H1 (cell line): ENCODE results near the gene DCBLD1. TPM values are rescaled to one million over a fixed set of nuclear protein-coding genes. Genes with fewer than 3 reads are reported as not detected.

Source experiments
- CTCF ChIA-PET: fragments of 300-600 bp; sonication (Branson Sonifier 250); formaldehyde crosslinking; loops from one replicate; lab custom pipeline; 2021; ENCODE audit not compliant: partially characterized antibody; lab: Charles Lee
- POLR2A ChIA-PET: fragments of 300-600 bp; sonication (Branson Sonifier 250); formaldehyde crosslinking; loops from one replicate; lab custom pipeline; 2021; ENCODE audit warnings: inconsistent platforms; ENCODE audit not compliant: partially characterized antibody; lab: Charles Lee
- DNase-seq, 2 experiments: peaks; one replicate each; pipeline versions ENCODE4 v3.0.0 to v3.0.0-alpha.2; 2010 to 2022; ENCODE audit warnings: low spot score in 2 of 2, low read depth in 1 of 2, mixed read lengths in 1 of 2
- FAIRE-seq: peaks from 2 replicates; lab custom pipeline; 2011; peaks lifted over from hg19 to GRCh38; lab: Jason Lieb, UNC
- H2AFZ ChIP-seq: 2 replicates; pipeline ENCODE4 v1.8.1; 2012; ENCODE audit warnings: low read length, inconsistent platforms
- H2AK5ac ChIP-seq: 2 replicates; pipeline ENCODE4 v1.6.1; 2013; ENCODE audit warnings: low read depth, low read length
- H2BK120ac ChIP-seq: replicated peaks from 2 replicates; pipeline ENCODE3; 2013; ENCODE audit warnings: low read depth, low read length, inconsistent platforms
- H2BK12ac ChIP-seq: 2 replicates; pipeline ENCODE4 v1.6.1; 2013; ENCODE audit warnings: low read depth, low read length
- H2BK15ac ChIP-seq: 2 replicates; pipeline ENCODE4 v1.6.1; 2013; ENCODE audit warnings: low read length
- H2BK20ac ChIP-seq: 2 replicates; pipeline ENCODE4 v1.6.1; 2013; ENCODE audit warnings: low read length
- H2BK5ac ChIP-seq: 2 replicates; pipeline ENCODE4 v1.6.1; 2013; ENCODE audit warnings: low read depth, low read length
- H3K14ac ChIP-seq: 2 replicates; pipeline ENCODE4 v1.6.1; 2013; ENCODE audit warnings: inconsistent platforms; ENCODE audit not compliant: insufficient read length
- H3K18ac ChIP-seq: 2 replicates; pipeline ENCODE4 v1.6.1; 2013; ENCODE audit warnings: low read length; ENCODE audit errors: extremely low read depth
- H3K23ac ChIP-seq: 2 replicates; pipeline ENCODE4 v1.6.1; 2013; ENCODE audit warnings: inconsistent platforms; ENCODE audit not compliant: insufficient read length
- H3K23me2 ChIP-seq: 2 replicates; pipeline ENCODE4 v1.6.1; 2013; ENCODE audit warnings: low read depth, low read length
- H3K27ac ChIP-seq: 2 replicates; pipeline ENCODE4 v1.6.1; 2011; ENCODE audit warnings: low read depth, low read length, inconsistent platforms
- H3K27me3 ChIP-seq, 4 experiments: replicated peaks in 1 of 4; 1 replicate in 1 of 4; 2 replicates in 3 of 4; pipeline versions ENCODE4 v1.6.1 to v1.8.1; 2011 to 2013; ENCODE audit warnings: low read length in 3 of 4, mild to moderate bottlenecking in 3 of 4, inconsistent platforms in 2 of 4, mixed read lengths in 2 of 4, moderate library complexity in 1 of 4; ENCODE audit not compliant: control insufficient read depth in 3 of 4, insufficient read depth in 3 of 4; ENCODE audit errors: extremely low read depth in 1 of 4
- H3K36me3 ChIP-seq, 4 experiments: 2 replicates each; pipeline versions ENCODE4 v1.6.1 to v1.8.1; 2011 to 2013; ENCODE audit warnings: mild to moderate bottlenecking in 4 of 4, low read length in 3 of 4, moderate library complexity in 2 of 4, control low read depth in 1 of 4, inconsistent platforms in 1 of 4; ENCODE audit not compliant: insufficient read depth in 4 of 4, control insufficient read depth in 2 of 4
- H3K4ac ChIP-seq: replicated peaks from 2 replicates; pipeline ENCODE3; 2013; ENCODE audit warnings: low read length, low read depth, mixed read lengths, inconsistent platforms; ENCODE audit not compliant: insufficient read length
- H3K4me1 ChIP-seq, 4 experiments: replicated peaks in 1 of 4; 1 replicate in 1 of 4; 2 replicates in 3 of 4; pipeline versions ENCODE4 v1.6.1 to v1.8.1; 2011 to 2013; ENCODE audit warnings: low read length in 3 of 4, inconsistent platforms in 2 of 4, mixed read lengths in 1 of 4; ENCODE audit not compliant: insufficient read depth in 4 of 4, control insufficient read depth in 3 of 4
- H3K4me2 ChIP-seq, 2 experiments: 2 replicates each; pipeline versions ENCODE4 v1.6.1 to v1.8.1; 2011 to 2013; ENCODE audit warnings: low read depth in 2 of 2, low read length in 2 of 2, control low read depth in 1 of 2, inconsistent platforms in 1 of 2, mild to moderate bottlenecking in 1 of 2; ENCODE audit not compliant: insufficient read depth in 1 of 2
- H3K4me3 ChIP-seq, 4 experiments: fragments of 200-600, 300-600 bp in 1 of 4; sonication (generic), shearing (Covaris generic), sonication (Bioruptor Twin) in 1 of 4; 2 replicates each; pipeline versions ENCODE4 v1.5.1 to v1.8.1; 2011 to 2016; ENCODE audit warnings: low read length in 4 of 4, low read depth in 3 of 4, control low read depth in 2 of 4, inconsistent platforms in 2 of 4, mild to moderate bottlenecking in 2 of 4, mixed read lengths in 1 of 4, moderate library complexity in 1 of 4; ENCODE audit not compliant: insufficient read depth in 2 of 4; ENCODE audit errors: extremely low read depth in 1 of 4
- H3K56ac ChIP-seq: replicated peaks from 2 replicates; pipeline ENCODE3; 2013; ENCODE audit warnings: low read depth, mild to moderate bottlenecking, mixed read lengths, low read length, inconsistent platforms; ENCODE audit not compliant: insufficient read length
- H3K79me1 ChIP-seq: 2 replicates; pipeline ENCODE4 v1.6.1; 2013; ENCODE audit warnings: low read depth, low read length, control low read depth
- H3K79me2 ChIP-seq, 2 experiments: 2 replicates each; pipeline versions ENCODE4 v1.6.1 to v1.8.1; 2012 to 2013; ENCODE audit warnings: low read length in 2 of 2, mild to moderate bottlenecking in 2 of 2, inconsistent platforms in 1 of 2; ENCODE audit not compliant: insufficient read depth in 2 of 2, control insufficient read depth in 1 of 2
- H3K9ac ChIP-seq, 4 experiments: replicated peaks in 1 of 4; 1 replicate in 1 of 4; 2 replicates in 3 of 4; pipeline versions ENCODE4 v1.6.1 to v1.8.1; 2011 to 2013; ENCODE audit warnings: low read depth in 3 of 4, low read length in 3 of 4, control low read depth in 2 of 4, mild to moderate bottlenecking in 2 of 4, moderate library complexity in 2 of 4, inconsistent platforms in 1 of 4; ENCODE audit errors: extremely low read depth in 1 of 4
- H3K9me3 ChIP-seq, 2 experiments: 2 replicates each; pipeline versions ENCODE4 v1.6.1 to v1.8.1; 2012 to 2013; ENCODE audit warnings: mild to moderate bottlenecking in 2 of 2, moderate library complexity in 2 of 2, control low read depth in 1 of 2, inconsistent platforms in 1 of 2, low read depth in 1 of 2, low read length in 1 of 2, mixed read lengths in 1 of 2; ENCODE audit not compliant: insufficient read depth in 2 of 2
- H4K20me1 ChIP-seq, 2 experiments: replicated peaks in 1 of 2; 2 replicates each; pipeline versions ENCODE3 to v1.8.1; 2011 to 2013; ENCODE audit warnings: inconsistent platforms in 2 of 2, low read length in 2 of 2, mild to moderate bottlenecking in 1 of 2; ENCODE audit not compliant: insufficient read depth in 2 of 2, control insufficient read depth in 1 of 2
- H4K5ac ChIP-seq: 2 replicates; pipeline ENCODE4 v1.6.1; 2013; ENCODE audit warnings: low read length, low read depth, mixed read lengths, inconsistent platforms; ENCODE audit not compliant: insufficient read length
- H4K8ac ChIP-seq: 2 replicates; pipeline ENCODE4 v1.8.0; 2013; ENCODE audit warnings: mild to moderate bottlenecking, moderate library complexity, low read length, inconsistent platforms; ENCODE audit not compliant: insufficient read depth; ENCODE audit errors: extremely low read depth
- H4K91ac ChIP-seq: replicated peaks from 2 replicates; pipeline ENCODE3; 2013; ENCODE audit warnings: low read length, mixed read lengths, inconsistent platforms; ENCODE audit not compliant: insufficient read length
- FOSL1 ChIP-seq: IDR thresholded peaks from 2 replicates; pipeline ENCODE4 v1.6.1; 2011; ENCODE audit warnings: mild to moderate bottlenecking, low read depth, low read length, moderate library complexity; ENCODE audit not compliant: insufficient read depth
- KDM1A ChIP-seq: fragments of 200-600, 300-600 bp; sonication (generic); IDR thresholded peaks from 2 replicates; pipeline ENCODE4 v1.7.1; 2016; ENCODE audit warnings: mild to moderate bottlenecking, low read length, borderline replicate concordance
- SIN3A ChIP-seq, 2 experiments: IDR thresholded peaks in 1 of 2; conservative IDR thresholded peaks in 1 of 2; 2 replicates each; pipeline ENCODE4 v1.6.1; 2011 to 2012; ENCODE audit warnings: low read length in 2 of 2, improper control_type of control experiment in 1 of 2, low read depth in 1 of 2, mild to moderate bottlenecking in 1 of 2
- TAF1 ChIP-seq: IDR thresholded peaks from 2 replicates; pipeline ENCODE4 v1.6.1; 2011; ENCODE audit warnings: mild to moderate bottlenecking, low read depth, low read length
- ZNF274 ChIP-seq: IDR thresholded peaks from 2 replicates; pipeline ENCODE4 v1.7.0; 2012; ENCODE audit warnings: low read length, borderline replicate concordance; ENCODE audit errors: extremely low read depth
- WGBS, 2 experiments: shearing (Covaris generic) in 1 of 2; methylation state at CpG; one replicate each; pipeline versions ENCODE4 v1.1.6 to v1.1.7; 2013 to 2015; ENCODE audit warnings: low lambda C conversion rate in 2 of 2, mixed read lengths in 2 of 2, inconsistent platforms in 1 of 2, low coverage in 1 of 2, missing lambda C conversion rate in 1 of 2; ENCODE audit not compliant: insufficient replicate concordance in 2 of 2, insufficient coverage in 1 of 2, insufficient read length in 1 of 2; ENCODE audit errors: extremely low coverage in 1 of 2, missing lambda C conversion rate in 1 of 2; 5-methylcytosine and 5-hydroxymethylcytosine counted together
- polyA plus RNA-seq, 7 experiments: library from polyadenylated mRNA; depleted of rRNA in 3 of 7; stranded (reverse) in 5 of 7; unstranded in 2 of 7; fragments of >200 nt in 5 of 7; fragments of 200-250 nt in 2 of 7; gene quantifications; 1 replicate in 5 of 7; 2 replicates in 1 of 7; 4 replicates in 1 of 7; pipeline versions ENCODE4 v1.2.1 to v1.2.3, GENCODE V29; 2011 to 2013; ENCODE audit warnings: missing spikeins in 2 of 7, mixed read lengths in 2 of 7
- total RNA-seq: library from RNA; stranded (reverse); fragmentation: NEBNext Ultra II Directional; extraction: Animal tissue kit (Norgen Biotek cat#: 25700); gene quantifications from 2 replicates; pipeline ENCODE4 v1.2.1, GENCODE V29; 2021
- TF ChIP-seq, protein P1 (sequence below): IDR thresholded peaks from 2 replicates; pipeline ENCODE4 v1.6.1; 2012; ENCODE audit warnings: inconsistent platforms

Gene DCBLD1
- total and polyA plus RNA-seq, 2 of the 8 experiments (the other 6 are each of a cell fraction or from before 2014, with no cell fraction given): 3.9 to 11.2 TPM

- no peak overlapping the region for H3K27ac ChIP-seq
- H3K9ac ChIP-seq: no peak overlapping the region
- no peak overlapping the region for H2BK120ac ChIP-seq
- no peaks in the 10 kb centered on the region for H3K79me2 ChIP-seq
- H4K5ac ChIP-seq: peak overlapping the region; percentile 26
- H4K91ac ChIP-seq: no peak overlapping the region
- H3K18ac ChIP-seq: no peak overlapping the region
- no peaks in the 10 kb centered on the region for H3K27me3 ChIP-seq
- H3K4me1 ChIP-seq: no peaks in the 10 kb centered on the region
- no peak overlapping the region for H2BK5ac ChIP-seq
- ChIA-PET CTCF (no interaction called here), POLR2A (no interaction called here)
- H3K23ac ChIP-seq: no peak overlapping the region
- H3K23me2 ChIP-seq: no peaks in the 10 kb centered on the region
- H2BK12ac ChIP-seq: no peak overlapping the region
- H2BK15ac ChIP-seq: no peak overlapping the region
- no peak for DNase-seq
- no peak overlapping the region for H3K56ac ChIP-seq
- no peak overlapping the region for H3K4me3 ChIP-seq
- TF ChIP-seq KDM1A (no peak), FOSL1 (no peak), ZNF274 (no peak), TAF1 (no peak), SIN3A (conservative IDR thresholded peaks at IDR 0.05 in 1 of 2, IDR thresholded peaks at IDR 0.05 in 1 of 2; ENCODE audit: low read depth in 1 of 2, low read length in 2 of 2) (no peak)
- TF ChIP-seq, protein P1, sequence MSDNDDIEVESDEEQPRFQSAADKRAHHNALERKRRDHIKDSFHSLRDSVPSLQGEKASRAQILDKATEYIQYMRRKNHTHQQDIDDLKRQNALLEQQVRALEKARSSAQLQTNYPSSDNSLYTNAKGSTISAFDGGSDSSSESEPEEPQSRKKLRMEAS: no peak
- no peak overlapping the region for H3K4ac ChIP-seq
- no peak overlapping the region for H3K14ac ChIP-seq
- H4K20me1 ChIP-seq: no peaks in the 10 kb centered on the region
- H2AK5ac ChIP-seq: no peak overlapping the region
- H3K36me3 ChIP-seq: no peaks in the 10 kb centered on the region
- no peak overlapping the region for H2BK20ac ChIP-seq
- no peak overlapping the region for H2AFZ ChIP-seq
- WGBS, 2 experiments: 75% methylated on average over 2 of the region's 2 CpGs; no CpG with 5 or more reads in 1 of the 2 experiments
- no peaks in the 10 kb centered on the region for H3K79me1 ChIP-seq
- no peak for FAIRE-seq
- H4K8ac ChIP-seq: no peak overlapping the region
- H3K9me3 ChIP-seq: no peaks in the 10 kb centered on the region
- H3K4me2 ChIP-seq: no peak overlapping the region
Observed at GRCh38 chr6:117501722-117502121, 19.2 kb downstream of the DCBLD1 start.
